ENCODE results near the gene RGMB.
A peak's percentile ranks its signal among the peaks of the same experiment; 100 is the strongest.

Gene RGMB

DNA sequence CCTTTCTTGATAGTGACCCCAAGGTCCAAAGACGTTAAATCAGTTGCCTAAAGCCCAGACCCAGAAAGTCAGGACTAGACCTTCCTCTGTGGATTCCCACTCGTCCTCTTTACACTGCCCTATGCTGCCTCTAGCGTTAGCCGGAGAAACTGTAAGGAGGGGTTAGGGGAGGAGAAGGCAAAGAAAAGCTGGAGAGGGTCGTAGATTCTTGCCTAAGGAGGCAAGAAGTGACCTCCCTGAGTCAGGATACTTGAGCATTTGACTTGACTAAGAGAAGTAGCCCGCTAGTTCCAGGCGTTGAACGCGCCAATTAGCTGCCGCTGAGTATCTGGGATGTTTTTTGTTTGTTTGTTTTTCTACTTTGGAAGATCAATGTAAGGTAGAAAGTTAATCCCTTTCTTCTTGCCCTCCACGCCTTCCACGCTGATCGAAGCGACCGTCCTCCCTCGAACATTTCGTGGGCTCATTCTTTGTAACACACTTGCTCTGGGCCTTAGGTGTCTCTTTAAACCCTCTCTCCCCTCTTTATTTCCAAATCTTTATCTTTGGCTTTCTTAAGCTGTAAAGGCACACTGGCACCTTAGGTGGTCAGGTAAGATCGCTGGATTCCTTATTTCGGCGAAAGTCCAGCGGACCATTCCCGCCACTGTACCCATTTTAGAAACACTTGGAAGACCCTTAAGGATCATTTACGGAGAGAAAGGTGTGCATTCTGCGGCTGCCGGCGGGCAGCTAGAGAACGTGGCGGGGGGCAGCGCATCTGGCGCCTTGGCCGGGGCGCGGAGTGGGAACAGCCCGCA is 5.1 kb upstream of the RGMB start:
- DNase-seq (ENCODE audit: low spot score): peak; percentile 64

DNA sequence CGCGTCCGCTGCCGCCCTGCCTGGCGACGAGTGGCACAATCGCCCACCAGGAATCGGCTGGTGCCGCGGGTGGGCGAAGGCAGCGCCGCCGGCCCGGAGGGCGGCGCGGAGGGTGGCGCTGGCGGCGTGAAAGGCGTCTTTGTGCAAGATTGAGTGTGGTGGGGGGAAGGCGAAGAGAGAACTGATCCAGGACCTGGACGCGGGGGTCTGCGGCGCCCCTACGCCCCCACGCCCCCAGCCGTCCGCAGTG is 4.6 kb upstream of the RGMB start:
- no peak for DNase-seq (ENCODE audit: low spot score)

DNA sequence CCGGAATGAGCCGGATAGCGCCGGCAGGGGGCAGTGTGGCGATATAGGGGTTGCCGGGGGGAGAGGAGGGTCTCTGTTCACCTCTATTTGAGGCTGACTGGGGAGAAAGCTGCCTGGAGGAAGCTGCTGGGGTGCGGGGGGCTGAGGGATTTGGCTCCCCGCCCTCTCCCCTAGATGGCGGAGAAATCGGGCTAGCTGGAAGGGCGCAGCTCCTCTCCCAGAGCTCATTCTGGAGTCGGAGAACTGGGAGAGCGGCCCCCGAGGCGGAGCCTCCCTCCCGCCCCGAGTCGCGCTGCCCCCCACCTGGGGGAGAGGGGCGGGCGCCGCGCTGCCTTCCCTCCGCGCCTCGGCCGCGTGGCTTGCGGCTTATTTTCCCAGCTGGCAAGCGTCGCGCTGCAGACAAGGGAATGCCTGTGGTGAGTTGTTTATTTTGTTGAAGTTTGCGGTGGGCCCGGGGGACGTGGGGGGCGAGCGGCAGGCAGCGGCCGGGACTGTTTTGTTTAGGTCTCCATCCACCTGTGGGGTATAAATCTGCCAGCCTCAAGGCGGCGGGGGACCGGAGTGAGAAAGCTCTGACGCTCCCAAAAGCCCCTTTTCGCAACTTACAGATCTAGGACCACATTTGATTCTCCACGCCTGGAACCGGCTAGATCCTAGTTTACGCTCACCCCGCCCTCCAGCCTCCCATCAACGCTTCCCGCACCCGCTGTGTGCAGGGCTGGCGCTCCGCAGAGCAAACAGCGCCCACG is 4.1 kb upstream of the RGMB start:
- no peak for DNase-seq (ENCODE audit: low spot score)

DNA sequence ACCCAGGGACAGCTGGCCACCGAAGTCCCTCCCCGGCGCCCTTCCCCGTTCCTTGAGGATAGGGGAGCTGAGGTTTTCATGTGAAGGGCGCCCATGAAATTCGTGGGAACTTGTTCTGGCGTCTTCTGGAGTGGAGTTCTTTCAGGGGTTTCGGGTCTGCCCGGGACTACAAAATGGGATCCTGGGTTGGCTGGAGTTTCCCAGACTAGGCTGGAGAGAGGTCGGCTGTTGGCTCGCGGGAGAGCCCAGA is 3.6 kb upstream of the RGMB start:
- no peak for DNase-seq (ENCODE audit: low spot score)

DNA sequence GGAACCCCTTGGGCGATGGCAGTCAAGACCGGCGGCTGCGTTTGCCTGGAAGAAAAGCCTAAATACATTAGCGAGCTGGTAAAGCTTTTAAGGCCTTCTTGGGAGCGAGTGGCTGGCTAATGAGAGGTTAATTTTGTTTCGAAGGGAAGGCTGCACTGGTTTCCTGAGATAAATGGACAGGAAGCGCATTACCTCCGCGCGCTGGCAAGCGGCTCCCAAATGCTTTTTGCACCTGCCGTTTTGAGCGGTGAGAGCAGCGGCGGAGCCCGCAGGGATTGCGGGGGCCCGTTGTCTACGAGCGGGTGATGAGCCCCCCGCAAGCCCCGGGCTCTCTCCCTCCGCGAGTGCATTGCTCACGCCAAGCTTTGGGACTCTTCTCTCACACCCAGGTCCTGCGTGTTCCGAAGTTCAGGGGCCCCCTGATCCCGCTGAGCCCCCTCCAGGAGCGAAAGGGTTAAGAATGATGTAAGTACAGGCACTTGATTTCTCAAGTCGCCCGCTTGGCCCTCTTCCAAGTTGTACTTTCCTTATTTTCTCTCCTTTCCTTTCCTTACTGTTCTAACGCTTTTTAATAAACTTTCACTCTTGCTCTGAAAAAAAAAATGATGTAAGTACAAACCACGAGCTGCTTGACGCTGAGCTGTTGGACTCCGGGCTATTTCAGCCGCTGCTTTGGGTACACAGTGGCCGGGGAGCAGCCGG is 3.1 kb upstream of the RGMB start:
- no peak for DNase-seq (ENCODE audit: low spot score)

DNA sequence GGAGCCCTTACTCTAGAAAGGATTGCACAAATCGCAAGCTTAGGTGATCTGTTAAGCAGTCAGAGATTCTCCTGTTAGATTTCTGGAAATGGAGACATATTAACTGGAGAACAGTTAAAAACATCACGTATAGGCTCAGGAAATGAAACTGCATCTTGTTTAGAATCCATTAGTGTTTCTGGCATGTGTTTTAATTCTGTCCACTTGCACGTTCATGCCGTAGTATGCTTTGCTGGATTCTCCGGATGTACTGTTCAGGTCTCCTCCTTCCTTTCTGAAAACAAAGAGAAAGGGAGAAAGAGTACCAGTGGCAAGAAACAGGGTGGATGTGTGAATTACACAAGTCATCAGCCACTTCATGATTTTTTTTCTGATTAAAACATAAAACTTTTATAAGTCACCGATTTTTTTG is 2.5 kb upstream of the RGMB start:
- no peak for DNase-seq (ENCODE audit: low spot score)

DNA sequence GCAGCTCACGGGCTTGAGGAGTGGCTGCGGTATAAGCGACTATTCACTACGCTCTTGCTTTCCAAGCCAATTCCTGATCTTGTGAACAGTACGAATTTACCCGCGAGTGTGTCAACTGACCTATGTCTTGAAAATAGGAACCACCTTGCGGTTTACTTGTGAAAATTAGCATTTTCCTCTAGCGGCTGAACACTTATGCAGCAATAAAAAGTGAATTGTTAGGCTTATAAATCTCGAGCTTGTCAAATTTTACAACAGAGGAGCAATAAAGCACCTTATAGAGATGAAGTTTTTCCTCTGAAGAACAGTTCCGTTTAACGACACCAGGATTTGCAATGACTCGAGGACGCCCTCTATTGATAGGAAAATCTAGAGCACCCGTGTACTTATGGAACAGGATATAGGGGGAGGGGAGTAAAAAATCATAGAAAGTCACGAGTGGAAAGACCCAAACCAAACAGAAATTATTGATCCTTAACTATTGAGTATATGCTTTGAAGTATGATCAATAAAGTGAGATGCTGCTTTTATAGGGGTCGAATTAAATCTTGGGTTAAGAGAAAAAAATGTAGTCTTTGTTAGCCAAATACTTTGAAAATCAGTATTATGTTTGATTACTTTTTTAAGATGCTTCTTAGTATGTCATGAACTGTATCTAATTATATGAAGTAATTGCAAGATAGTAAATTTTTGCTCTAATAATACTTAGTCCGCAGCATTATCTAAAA is 1.9 kb upstream of the RGMB start:
- DNase-seq (ENCODE audit: low spot score): peak; percentile 71

DNA sequence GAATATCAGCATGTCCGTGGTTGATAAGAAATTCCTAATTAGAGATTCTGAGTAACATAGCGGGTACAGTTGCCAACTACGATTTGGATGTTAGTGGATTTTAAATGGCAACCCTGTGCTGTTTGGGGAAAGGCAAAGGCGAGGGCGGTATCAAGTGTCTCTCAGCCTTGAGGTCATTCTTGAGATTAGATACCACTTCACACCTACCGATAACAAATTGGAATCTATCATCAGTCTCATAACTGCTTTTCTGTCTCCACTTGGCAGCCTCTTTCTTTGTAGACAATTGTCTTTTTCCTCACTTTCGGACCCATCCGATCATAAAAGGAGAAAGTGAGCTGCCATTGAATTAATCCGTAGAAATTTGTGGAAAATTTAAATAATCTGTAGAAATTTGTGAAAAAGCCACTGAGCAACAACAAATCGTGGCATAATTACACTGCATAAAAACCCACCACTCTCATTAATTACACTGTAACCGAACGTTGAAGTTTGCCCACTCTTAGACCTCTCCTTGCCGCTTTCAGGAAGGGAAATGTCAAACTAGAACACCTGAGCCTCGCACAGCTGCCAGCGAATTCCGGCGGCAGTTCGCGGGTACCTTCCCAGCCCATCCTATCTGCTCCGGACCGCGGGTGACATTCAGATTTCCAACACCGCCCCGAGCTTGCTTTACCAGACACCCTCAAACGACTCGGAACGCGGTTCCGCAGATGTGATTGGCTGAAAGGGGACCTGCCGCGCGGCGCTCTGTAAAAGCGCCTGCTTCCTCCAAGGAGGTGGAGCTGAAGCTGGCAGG is 849 bp upstream of the RGMB start:
- peak; percentile 79 for DNase-seq (ENCODE audit: low spot score)

DNA sequence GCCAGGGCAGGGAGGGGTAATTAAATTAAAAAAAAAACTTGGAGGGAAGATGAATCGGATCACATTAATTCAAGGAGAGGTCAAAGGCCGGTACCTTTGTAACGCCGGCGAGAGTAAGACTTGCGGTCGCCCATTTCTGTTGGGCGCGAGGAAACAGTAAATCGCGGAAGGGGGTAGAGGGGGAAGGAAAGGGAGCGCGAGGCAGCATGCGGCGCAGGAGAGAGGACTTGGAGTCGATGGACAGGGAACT is 324 bp upstream of the RGMB start:
- DNase-seq (ENCODE audit: low spot score): no peak

DNA sequence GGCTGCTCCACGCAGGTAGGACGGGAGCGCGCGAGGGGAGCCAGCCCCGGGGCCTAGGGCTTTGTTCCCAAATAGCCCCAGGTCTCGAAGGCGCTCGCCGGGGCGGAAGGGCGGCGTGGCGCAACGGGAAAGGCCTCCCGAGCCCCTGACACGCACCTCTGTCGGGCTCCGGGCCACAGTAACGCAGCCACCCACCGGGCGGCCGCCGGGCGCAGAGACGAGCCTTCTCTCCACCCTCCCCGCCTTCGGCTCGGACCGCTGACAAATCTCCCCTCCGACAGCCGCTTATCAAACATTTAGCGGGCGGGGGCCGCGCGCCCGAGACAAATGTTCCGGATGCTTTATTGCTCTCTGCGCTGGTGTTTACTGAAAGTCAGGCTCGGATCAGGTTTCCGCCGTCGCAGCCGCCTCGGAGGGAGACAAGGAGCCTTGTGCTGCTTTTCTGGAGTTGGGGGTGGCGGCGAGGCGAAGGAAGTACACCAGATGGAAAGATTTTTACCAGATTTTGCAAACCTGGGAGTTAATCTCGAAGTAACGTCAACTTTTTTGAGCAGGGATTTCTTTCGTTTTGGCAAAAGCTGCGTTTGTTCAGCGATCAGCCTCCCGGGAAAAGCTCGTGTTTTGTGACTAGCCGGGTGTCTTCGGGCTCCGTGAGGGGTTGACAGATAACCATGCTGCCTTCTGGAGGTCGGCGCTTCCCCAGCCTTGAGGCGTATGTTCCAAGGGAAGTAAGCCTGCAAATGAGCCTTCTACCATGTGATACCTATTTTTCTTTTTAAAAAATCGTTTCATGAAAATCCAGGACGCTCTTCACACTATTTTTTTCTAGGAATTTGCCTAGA is 950 bp downstream of the RGMB start:
- DNase-seq (ENCODE audit: low spot score): no peak

DNA sequence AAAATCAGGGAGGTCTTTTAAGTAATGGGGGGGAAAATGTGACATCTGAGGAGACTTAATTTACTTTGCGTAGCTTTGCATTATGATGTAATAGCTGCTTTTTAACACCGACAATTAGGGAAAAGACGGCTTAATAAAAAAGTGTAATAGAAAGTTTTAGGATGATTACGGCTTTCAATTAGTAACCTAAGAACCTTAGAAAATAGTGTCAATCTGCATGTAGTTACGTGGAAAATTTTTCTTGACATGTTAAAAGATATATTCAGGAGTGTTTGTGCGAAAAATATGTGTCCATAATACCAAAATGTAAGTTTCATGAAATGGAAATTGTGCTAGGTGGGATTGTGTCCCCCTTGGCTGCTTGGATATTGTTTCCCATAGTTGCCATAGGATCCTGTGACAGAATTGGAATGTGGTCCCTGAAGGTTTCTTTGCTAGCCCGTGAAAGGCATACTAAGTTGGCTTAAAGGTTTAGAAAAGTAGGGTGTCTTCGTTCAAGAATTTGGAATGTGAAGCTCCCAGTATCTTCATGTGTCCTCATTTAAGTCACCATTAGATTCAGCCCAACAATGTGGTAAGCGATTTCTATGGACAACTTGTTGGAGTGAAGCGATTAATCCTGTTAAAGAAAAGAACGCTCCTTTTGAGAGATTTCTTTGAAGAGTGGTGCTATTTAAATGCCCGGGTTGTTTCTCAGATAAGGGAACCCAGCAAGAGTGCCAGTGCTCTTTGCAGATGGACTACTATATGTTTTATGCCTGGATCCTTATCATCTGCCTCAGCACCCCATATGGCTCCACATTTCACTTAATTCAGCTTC is 2.0 kb downstream of the RGMB start:
- no peak for DNase-seq (ENCODE audit: low spot score)

DNA sequence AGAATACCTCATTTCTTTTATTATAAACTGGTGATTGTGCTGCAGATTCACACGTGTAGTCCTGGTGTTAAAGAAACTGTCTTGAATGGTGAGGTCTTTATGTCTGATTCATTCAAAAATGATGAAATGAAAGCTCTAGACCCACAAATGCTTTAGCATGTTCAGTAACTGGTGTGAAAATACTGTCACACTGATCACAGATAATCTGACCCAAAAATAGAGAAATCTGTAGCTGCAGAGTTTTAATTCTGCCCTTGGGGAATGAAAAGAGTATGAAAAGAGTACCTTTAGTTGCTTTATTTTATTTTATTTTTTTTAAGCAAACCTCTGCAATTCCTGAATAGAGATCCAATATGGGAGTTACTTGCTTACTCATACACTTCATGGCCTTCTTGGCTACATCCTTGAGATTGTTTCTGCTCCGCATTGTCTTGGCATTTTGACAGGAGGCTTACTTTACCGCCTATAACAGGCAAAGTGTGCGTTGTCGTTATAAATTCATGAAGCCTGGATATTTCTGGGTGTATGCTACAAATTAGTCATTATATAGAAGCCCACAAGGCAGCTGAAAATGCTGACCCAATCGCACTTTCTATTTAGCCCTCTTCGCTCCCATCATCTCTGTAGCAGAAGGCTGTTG is 2.7 kb downstream of the RGMB start:
- DNase-seq (ENCODE audit: low spot score): peak; percentile 40

DNA sequence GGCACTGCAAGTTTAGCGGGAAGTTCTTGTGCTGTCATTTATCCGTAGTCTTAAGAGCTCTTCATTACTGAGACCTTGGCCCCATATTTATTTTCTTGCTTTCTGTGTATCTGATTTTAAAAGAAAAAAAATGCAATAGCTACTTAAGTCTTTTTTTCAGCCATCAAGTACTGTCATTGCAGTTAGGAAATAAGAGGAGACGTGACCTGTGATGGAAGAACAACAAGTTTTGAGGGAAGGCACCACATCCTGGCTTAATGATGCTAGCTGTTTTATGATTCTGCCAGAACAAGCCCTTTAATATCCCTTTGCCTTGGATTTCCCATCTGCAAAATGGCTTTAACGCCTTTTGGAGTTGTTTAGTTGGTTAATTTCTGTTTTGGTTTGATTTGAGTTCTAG is 3.8 kb downstream of the RGMB start:
- no peak for DNase-seq (ENCODE audit: low spot score)

DNA sequence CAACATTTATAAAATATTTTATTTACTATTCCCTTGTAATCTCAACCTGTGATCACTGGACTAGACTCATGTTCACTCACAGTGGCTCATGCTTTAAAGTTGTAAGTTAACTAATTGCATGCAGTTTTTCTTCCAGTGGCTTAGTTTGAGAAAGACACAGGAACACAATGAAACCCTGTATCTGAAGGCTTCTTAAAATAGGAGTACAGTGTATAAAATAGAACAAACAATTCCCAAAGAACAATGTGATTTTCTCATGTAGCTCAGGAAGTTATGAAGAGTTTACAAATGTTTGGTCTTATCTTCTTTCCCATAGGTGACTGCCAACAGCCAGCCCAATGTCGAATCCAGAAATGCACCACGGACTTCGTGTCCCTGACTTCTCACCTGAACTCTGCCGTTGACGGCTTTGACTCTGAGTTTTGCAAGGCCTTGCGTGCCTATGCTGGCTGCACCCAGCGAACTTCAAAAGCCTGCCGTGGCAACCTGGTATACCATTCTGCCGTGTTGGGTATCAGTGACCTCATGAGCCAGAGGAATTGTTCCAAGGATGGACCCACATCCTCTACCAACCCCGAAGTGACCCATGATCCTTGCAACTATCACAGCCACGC is 5.9 kb downstream of the RGMB start:
- DNase-seq (ENCODE audit: low spot score): no peak

DNA sequence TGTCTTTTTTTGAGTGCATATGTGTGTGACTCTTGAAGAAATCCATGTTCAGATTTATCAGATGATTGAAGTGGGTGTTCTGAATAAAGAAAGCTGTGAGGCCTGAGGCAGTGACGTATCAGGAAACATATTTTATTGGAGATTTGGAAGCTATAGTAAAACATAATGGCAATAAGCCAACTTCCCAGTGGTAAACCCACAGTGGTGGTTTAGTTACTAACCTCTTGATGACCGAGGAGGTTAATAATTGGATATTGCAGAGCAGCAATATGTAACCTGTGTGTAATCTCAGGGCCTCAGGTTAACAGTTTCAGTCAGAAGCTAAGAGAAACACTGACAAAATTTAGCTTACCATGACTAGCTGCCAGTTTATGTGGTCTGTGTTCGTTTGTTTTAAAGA is 6.9 kb downstream of the RGMB start:
- DNase-seq (ENCODE audit: low spot score): no peak

DNA sequence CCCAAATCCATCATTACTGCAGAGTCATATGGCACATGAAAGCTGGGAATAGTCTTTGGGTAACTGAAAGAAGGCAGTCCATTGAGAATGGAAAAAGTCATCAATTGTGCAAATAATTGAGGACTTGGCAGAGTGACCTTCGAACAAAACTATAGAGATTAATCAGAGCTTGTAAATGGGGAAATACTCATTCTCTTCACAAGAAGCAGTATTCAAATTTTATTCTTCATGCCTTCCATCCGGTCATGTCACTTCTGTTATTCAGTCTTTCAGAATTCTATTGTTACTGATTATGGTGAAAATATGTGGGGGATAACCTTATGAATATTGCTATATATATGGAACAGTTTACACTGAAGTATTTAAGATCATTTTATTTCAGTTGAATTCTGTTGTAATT is 8.1 kb downstream of the RGMB start:
- no peak for DNase-seq (ENCODE audit: low spot score)

DNA sequence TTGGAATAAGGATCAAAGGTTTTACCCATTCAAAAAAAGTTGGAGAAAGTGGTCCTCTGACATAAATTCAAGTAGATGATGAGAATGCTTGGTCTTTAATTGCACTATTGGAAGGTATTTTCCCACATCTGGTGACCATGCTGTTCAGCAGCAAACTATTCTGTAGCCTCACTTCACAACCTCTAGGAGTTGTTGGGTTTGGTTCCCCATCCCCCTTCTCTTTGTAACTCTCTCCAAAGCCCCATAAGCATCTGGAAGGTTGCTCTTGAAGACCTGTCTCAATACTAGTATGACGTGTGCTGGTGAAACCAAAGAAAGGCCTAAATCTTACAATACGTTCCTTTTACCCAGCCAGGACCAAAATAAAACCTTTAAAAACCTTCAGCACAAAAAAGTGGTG is 8.5 kb downstream of the RGMB start:
- no peak for DNase-seq (ENCODE audit: low spot score)

DNA sequence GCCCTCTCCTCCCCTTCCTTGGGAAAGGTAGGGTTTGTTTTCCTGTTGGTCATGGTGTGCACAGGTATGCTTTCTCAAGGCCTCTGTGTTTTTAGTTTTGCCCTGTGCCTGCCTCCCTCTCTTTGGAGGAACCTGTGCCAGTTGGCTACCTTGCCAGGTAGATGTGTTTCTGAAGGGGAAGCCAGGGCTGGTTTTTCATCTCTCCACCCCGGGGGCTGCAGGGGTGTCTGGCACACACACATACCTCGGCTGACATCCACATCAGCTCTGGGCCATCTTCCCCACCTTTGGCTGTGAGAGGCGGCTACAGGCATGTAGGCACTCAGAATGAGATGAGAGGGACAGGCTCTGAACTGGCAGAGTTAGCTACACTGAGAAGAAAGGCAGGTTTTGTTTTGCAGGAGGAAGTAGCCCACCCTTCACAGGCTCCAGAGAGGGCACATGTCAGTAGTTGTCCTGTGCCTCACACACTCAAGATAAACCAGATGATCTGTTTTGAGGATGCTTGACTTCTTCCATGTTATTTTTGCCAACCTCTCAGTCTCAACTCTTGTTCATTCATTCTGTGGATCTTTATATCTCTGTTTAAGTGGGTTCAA is 9.7 kb downstream of the RGMB start:
- DNase-seq (ENCODE audit: low spot score): no peak

DNA sequence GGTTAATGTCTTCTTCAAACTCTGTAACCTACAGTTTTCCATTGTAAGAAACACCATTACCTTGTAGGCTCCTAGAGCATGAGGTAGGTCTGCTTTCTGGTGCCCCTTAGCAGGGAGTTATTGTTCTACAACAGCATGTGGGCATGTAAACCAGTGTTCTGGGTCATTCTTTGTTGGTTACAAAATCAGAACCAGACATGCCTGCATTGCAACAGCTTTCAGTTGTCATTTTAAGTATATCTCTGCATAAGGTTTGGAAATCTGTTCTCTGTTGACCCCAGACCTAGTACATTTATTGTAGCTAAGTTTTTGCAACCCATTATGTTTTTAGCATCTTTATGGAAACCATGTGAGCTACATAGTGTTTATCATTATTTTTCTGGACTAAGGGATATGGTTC is 10.9 kb downstream of the RGMB start:
- no peak for DNase-seq (ENCODE audit: low spot score)
